ENCODE measurements around the gene MORC2. TPM values are rescaled to one million over a fixed set of nuclear protein-coding genes. Genes with fewer than 3 reads are reported as not detected.

Gene MORC2
- total RNA-seq, 4 donors from 2014 or later = 5.6 to 27.3 (median 14.1) TPM

GRCh38 chr22:30994960-30995359, 26.4 kb upstream of the MORC2 start:
- Histone ChIP-seq H3K36me3 (no peaks in the 10 kb centered on the region), H3K4me1 (no peaks in the 10 kb centered on the region), H3K9me3 (no peaks in the 10 kb centered on the region), H3K27ac (no peak overlapping the region), H3K27me3 (no peaks in the 10 kb centered on the region), H3K4me3 (no peak overlapping the region)
- TF ChIP-seq CTCF (IDR thresholded peaks at IDR 0.05) (no peak), POLR2A (IDR thresholded peaks at IDR 0.05) (no peak)
- no peak for DNase-seq
- intact Hi-C loops (cut with DNase I; ENCODE audit: low total_unique reads) = no loop called here

- no peaks in the 10 kb centered on the region for H3K9me3 ChIP-seq
- peak overlapping the region in 1 of 2 donors; percentile 2 for H3K27ac ChIP-seq
- DNase-seq = no peak
- H3K4me3 ChIP-seq = no peak overlapping the region
- no peak for TF ChIP-seq POLR2A (IDR thresholded peaks at IDR 0.05)
- no peak for TF ChIP-seq CTCF (IDR thresholded peaks at IDR 0.05)
- no peaks in the 10 kb centered on the region for H3K36me3 ChIP-seq
- H3K4me1 ChIP-seq = no peaks in the 10 kb centered on the region
- intact Hi-C loops (cut with DNase I; ENCODE audit: low total_unique reads) = no loop called here
- no peaks in the 10 kb centered on the region for H3K27me3 ChIP-seq
These were observed 24.0 kb upstream of the MORC2 start for GRCh38 chr22:30992565-30992964.

- no peaks in the 10 kb centered on the region for H3K4me1 ChIP-seq
- intact Hi-C loops (cut with DNase I; ENCODE audit: low total_unique reads) = no loop called here
- TF ChIP-seq CTCF (IDR thresholded peaks at IDR 0.05) (no peak), POLR2A (IDR thresholded peaks at IDR 0.05) (no peak)
These were observed 22.1 kb upstream of the MORC2 start for GRCh38 chr22:30990690-30991089.

GRCh38 chr22:30989474-30989873, 20.9 kb upstream of the MORC2 start:
- Histone ChIP-seq H3K4me1 (no peaks in the 10 kb centered on the region), H3K27me3 (no peaks in the 10 kb centered on the region), H3K9me3 (no peaks in the 10 kb centered on the region), H3K36me3 (no peaks in the 10 kb centered on the region), H3K4me3 (no peak overlapping the region), H3K27ac (no peak overlapping the region)
- TF ChIP-seq CTCF (IDR thresholded peaks at IDR 0.05) = no peak
- TF ChIP-seq POLR2A (IDR thresholded peaks at IDR 0.05) = no peak
- no peak for DNase-seq
- intact Hi-C loops (cut with DNase I; ENCODE audit: low total_unique reads) = no loop called here

More at GRCh38 chr22:30990690-30991089, 22.1 kb upstream of the MORC2 start:
- Histone ChIP-seq H3K4me3 (no peak overlapping the region), H3K27me3 (no peaks in the 10 kb centered on the region), H3K27ac (no peak overlapping the region), H3K36me3 (no peaks in the 10 kb centered on the region), H3K9me3 (no peaks in the 10 kb centered on the region)
- no peak for DNase-seq

- H3K27ac ChIP-seq = no peak overlapping the region
- H3K36me3 ChIP-seq = no peaks in the 10 kb centered on the region
- no peak overlapping the region for H3K4me3 ChIP-seq
- DNase-seq = no peak
- peaks cover 0 to 9% of the 10 kb centered on the region in 2 donors for H3K9me3 ChIP-seq
- no peaks in the 10 kb centered on the region for H3K27me3 ChIP-seq
- no peak for TF ChIP-seq POLR2A (IDR thresholded peaks at IDR 0.05)
- no peak for TF ChIP-seq CTCF (IDR thresholded peaks at IDR 0.05)
- no peaks in the 10 kb centered on the region for H3K4me1 ChIP-seq
- intact Hi-C loops (cut with DNase I; ENCODE audit: low total_unique reads) = no loop called here
These were observed 17.1 kb upstream of the MORC2 start for GRCh38 chr22:30985561-30986208.

Measured in uterus (tissue), 4 donors.